ENCODE data around the gene RAPGEFL1. TPM values are rescaled to one million over a fixed set of nuclear protein-coding genes. Genes with fewer than 3 reads are reported as not detected.

RAPGEFL1 gene
- total and polyA plus RNA-seq, 2 of the 8 experiments (the other 6 are each of a cell fraction or from before 2014, with no cell fraction given): 20.0 to 20.2 TPM

DNA sequence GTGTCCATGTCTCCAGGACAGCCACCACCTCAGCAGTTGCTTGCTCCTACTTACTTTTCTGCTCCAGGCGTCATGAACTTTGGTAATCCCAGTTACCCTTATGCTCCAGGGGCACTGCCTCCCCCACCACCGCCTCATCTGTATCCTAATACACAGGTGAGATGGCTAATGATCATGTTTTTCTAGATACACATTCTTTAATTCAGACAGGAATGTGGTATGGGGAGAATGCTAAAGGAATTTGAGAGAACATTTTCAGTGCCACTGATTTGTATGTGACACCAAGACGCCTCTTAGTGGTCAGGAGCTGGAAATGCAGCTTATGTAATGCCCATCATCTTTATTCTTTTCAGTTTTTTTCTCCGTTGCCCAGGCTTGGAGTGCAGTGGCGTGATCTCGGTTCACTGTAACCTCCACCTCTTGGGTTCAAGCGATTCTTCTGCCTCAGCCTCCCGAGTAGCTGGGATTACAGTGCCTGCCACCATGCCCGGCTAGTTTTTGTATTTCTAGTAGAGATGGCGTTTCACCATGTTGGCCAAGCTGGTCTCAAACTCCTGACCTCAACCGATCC lies 8.9 kb upstream of the RAPGEFL1 start (continued):
- no peak for TF ChIP-seq CHD2 (IDR thresholded peaks at IDR 0.05; ENCODE audit: low read length)
- peak; percentile 59 to 63 for TF ChIP-seq RAD21 (IDR thresholded peaks at IDR 0.05 in 1 of 2, conservative IDR thresholded peaks at IDR 0.05 in 1 of 2; ENCODE audit: low read depth in 2 of 2, low read length in 2 of 2)
- TF ChIP-seq, protein P1, sequence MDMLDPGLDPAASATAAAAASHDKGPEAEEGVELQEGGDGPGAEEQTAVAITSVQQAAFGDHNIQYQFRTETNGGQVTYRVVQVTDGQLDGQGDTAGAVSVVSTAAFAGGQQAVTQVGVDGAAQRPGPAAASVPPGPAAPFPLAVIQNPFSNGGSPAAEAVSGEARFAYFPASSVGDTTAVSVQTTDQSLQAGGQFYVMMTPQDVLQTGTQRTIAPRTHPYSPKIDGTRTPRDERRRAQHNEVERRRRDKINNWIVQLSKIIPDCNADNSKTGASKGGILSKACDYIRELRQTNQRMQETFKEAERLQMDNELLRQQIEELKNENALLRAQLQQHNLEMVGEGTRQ (IDR thresholded peaks at IDR 0.05; ENCODE audit: low read length): no peak

Measured in H1 (cell line).